Activated CD4-positive, CD25-positive, alpha-beta regulatory T cell treated with anti-CD3 and anti-CD28 coated beads, Interleukin-2, amount 50 U/mL, for 16 hours (primary cell): Measurements from ENCODE around the gene ADH4.
"Not testable (repeated sequence)": the region's sequence is repeated elsewhere in the genome, so short reads cannot be mapped to it uniquely, and the experiment has no call there.

Experiments
- DNase-seq: peaks from one replicate; pipeline ENCODE4 v3.0.0-alpha.2; 2020; ENCODE audit warnings: low read depth, low spot score

Gene ADH4

GRCh38 chr4:99144070-99144469 is at the start of gene ADH4:
TSS of gene ADH4 (minus strand) at chr4:99144297. CDS start at chr4:99144222, 75 bp downstream.
- no peak for DNase-seq

GRCh38 chr4:99190336-99190735 is 46.2 kb upstream of the ADH4 start:
- DNase-seq = no peak

GRCh38 chr4:99189900-99190299 is 45.8 kb upstream of the ADH4 start:
- not testable (repeated sequence) for DNase-seq

GRCh38 chr4:99186029-99186428 is 41.9 kb upstream of the ADH4 start:
- no peak for DNase-seq

- DNase-seq = no peak
Measured at GRCh38 chr4:99185581-99185980, 41.5 kb upstream of the ADH4 start.

- DNase-seq = no peak
Measured at GRCh38 chr4:99180382-99181070, 36.4 kb upstream of the ADH4 start.

GRCh38 chr4:99179626-99180025 is 35.5 kb upstream of the ADH4 start:
- DNase-seq = no peak

- DNase-seq = no peak
Measured at GRCh38 chr4:99179178-99179577, 35.1 kb upstream of the ADH4 start.

GRCh38 chr4:99166544-99166943 is 22.4 kb upstream of the ADH4 start:
- DNase-seq = no peak

GRCh38 chr4:99165978-99166377 is 21.9 kb upstream of the ADH4 start:
- no peak for DNase-seq

GRCh38 chr4:99161373-99162099 is 17.4 kb upstream of the ADH4 start:
- DNase-seq = no peak

- DNase-seq = no peak
Measured at GRCh38 chr4:99159699-99160098, 15.6 kb upstream of the ADH4 start.

GRCh38 chr4:99157478-99157935 is 13.4 kb upstream of the ADH4 start:
- no peak for DNase-seq

GRCh38 chr4:99156992-99157391 is 12.9 kb upstream of the ADH4 start:
- no peak for DNase-seq

- no peak for DNase-seq
Measured at GRCh38 chr4:99154658-99155342, 10.7 kb upstream of the ADH4 start.

GRCh38 chr4:99151995-99152394 is 7.9 kb upstream of the ADH4 start:
- no peak for DNase-seq

GRCh38 chr4:99151452-99151851 is 7.4 kb upstream of the ADH4 start:
- no peak for DNase-seq

- no peak for DNase-seq
Measured at GRCh38 chr4:99149426-99150019, 5.4 kb upstream of the ADH4 start.

GRCh38 chr4:99148550-99148949 is 4.5 kb upstream of the ADH4 start:
- DNase-seq = no peak

GRCh38 chr4:99144587-99144986 is 490 bp upstream of the ADH4 start:
- no peak for DNase-seq

GRCh38 chr4:99136329-99136728 is 7.8 kb downstream of the ADH4 start:
- no peak for DNase-seq

GRCh38 chr4:99135541-99136162 is 8.4 kb downstream of the ADH4 start:
- no peak for DNase-seq
